ENCODE results near the gene KCTD8.
"Not testable (repeated sequence)": the region's sequence is repeated elsewhere in the genome, so short reads cannot be mapped to it uniquely, and the experiment has no call there.

The KCTD8 gene

GRCh38 chr4:44186096-44186849 lies 262.3 kb downstream of the KCTD8 start:
- no peak overlapping the region for H3K27ac ChIP-seq
- DNase-seq (ENCODE audit: low spot score) = no peak
- TF ChIP-seq CTCF (conservative IDR thresholded peaks at IDR 0.05; ENCODE audit: low read depth) = no peak
- ChIA-PET POLR2A (ENCODE audit: low non-redundant PET) (no interaction called here), CTCF (no interaction called here)

- POLR2A ChIA-PET (ENCODE audit: low non-redundant PET); CTCF ChIA-PET; H3K27ac ChIP-seq; DNase-seq (ENCODE audit: low spot score): not testable (repeated sequence)
These were observed 266.9 kb downstream of the KCTD8 start for GRCh38 chr4:44181491-44182349.

- CTCF ChIA-PET; POLR2A ChIA-PET (ENCODE audit: low non-redundant PET); DNase-seq (ENCODE audit: low spot score); H3K27ac ChIP-seq: not testable (repeated sequence)
These were observed 280.8 kb downstream of the KCTD8 start for GRCh38 chr4:44167766-44168165.

GRCh38 chr4:44165938-44166337 lies 282.7 kb downstream of the KCTD8 start:
- TF ChIP-seq CTCF (conservative IDR thresholded peaks at IDR 0.05; ENCODE audit: low read depth) = no peak
- no peak for DNase-seq (ENCODE audit: low spot score)
- ChIA-PET POLR2A (ENCODE audit: low non-redundant PET) (no interaction called here), CTCF (no interaction called here)
- H3K27ac ChIP-seq = no peak overlapping the region

- H3K27ac ChIP-seq = no peak overlapping the region
- DNase-seq (ENCODE audit: low spot score) = no peak
- ChIA-PET CTCF (interaction anchor here (0.7 kb wide), 1 partner anchor 1622 kb away, joined by 5 read pairs; no protein-coding TSS in a partner anchor), POLR2A (ENCODE audit: low non-redundant PET) (no interaction called here)
- no peak for TF ChIP-seq CTCF (conservative IDR thresholded peaks at IDR 0.05; ENCODE audit: low read depth)
These were observed 285.9 kb downstream of the KCTD8 start for GRCh38 chr4:44162538-44163270.

- no peak overlapping the region for H3K27ac ChIP-seq
- no peak for TF ChIP-seq CTCF (conservative IDR thresholded peaks at IDR 0.05; ENCODE audit: low read depth)
- POLR2A ChIA-PET (ENCODE audit: low non-redundant PET) = no interaction called here
- no peak for DNase-seq (ENCODE audit: low spot score)
- CTCF ChIA-PET = no interaction called here
These were observed 286.9 kb downstream of the KCTD8 start for GRCh38 chr4:44161756-44162155.

- ChIA-PET CTCF (no interaction called here), POLR2A (ENCODE audit: low non-redundant PET) (no interaction called here)
These were observed 287.7 kb downstream of the KCTD8 start for GRCh38 chr4:44160776-44161367.

More at GRCh38 chr4:44160776-44161367, 287.7 kb downstream of the KCTD8 start:
- no peak for DNase-seq (ENCODE audit: low spot score)
- H3K27ac ChIP-seq = no peak overlapping the region
- TF ChIP-seq CTCF (conservative IDR thresholded peaks at IDR 0.05; ENCODE audit: low read depth) = no peak

Data from RWPE1 (cell line).